Measurements from ENCODE around the gene SLC39A13.

Gene SLC39A13

GRCh38 chr11:47372422-47372821 lies 36.0 kb upstream of the SLC39A13 start:
- Histone ChIP-seq H2BK120ac (ENCODE audit: insufficient read depth, low read length, poor library complexity) (no peak overlapping the region), H3K4me3 (ENCODE audit: low read depth, low read length) (no peak overlapping the region), H2AK5ac (ENCODE audit: low read length) (no peak overlapping the region), H3K9me3 (ENCODE audit: insufficient read depth, low read depth, low read length) (no peaks in the 10 kb centered on the region), H3K79me1 (ENCODE audit: low read length) (no peaks in the 10 kb centered on the region), H3K4ac (ENCODE audit: low read depth, low read length) (no peak overlapping the region), H3K79me2 (ENCODE audit: control insufficient read depth, insufficient read depth, low read length, poor library complexity) (no peaks in the 10 kb centered on the region), H4K12ac (ENCODE audit: low read depth, low read length) (no peak overlapping the region), H3K18ac (ENCODE audit: low read length) (no peak overlapping the region), H3K4me1 (ENCODE audit: control insufficient read depth in 1 of 2, insufficient read depth in 2 of 2, low read length in 2 of 2) (peaks cover 5% of the 10 kb centered on the region in 2 experiments), H2BK5ac (ENCODE audit: low read depth, low read length, poor library complexity) (no peak overlapping the region), H3K27ac (ENCODE audit: low read depth, low read length) (no peak overlapping the region), H3K36me3 (ENCODE audit: control insufficient read depth in 1 of 2, insufficient read depth in 2 of 2, low read length in 2 of 2) (no peaks in the 10 kb centered on the region), H2AFZ (ENCODE audit: insufficient read depth, low read length, poor library complexity) (no peak overlapping the region), H4K8ac (ENCODE audit: low read depth, low read length) (no peak overlapping the region), H2BK12ac (ENCODE audit: low read length) (no peak overlapping the region), H3K14ac (ENCODE audit: low read length) (no peak overlapping the region), H3K9ac (ENCODE audit: low read length) (no peak overlapping the region), H3K23ac (ENCODE audit: low read length) (peak overlapping the region; percentile 70), H4K91ac (ENCODE audit: low read depth, low read length) (no peak overlapping the region), H3K4me2 (ENCODE audit: low read length) (no peak overlapping the region), H3K27me3 (ENCODE audit: insufficient read depth, low read length) (no peaks in the 10 kb centered on the region)
- DNase-seq = peak in 1 of 2 donors; percentile 37
- no CpG with 5 or more reads among the region's 7 CpGs for WGBS (ENCODE audit: extremely low coverage, insufficient coverage, insufficient read length)

GRCh38 chr11:47373876-47374719 lies 34.3 kb upstream of the SLC39A13 start:
- no peak overlapping the region for H3K23ac ChIP-seq (ENCODE audit: low read length)
- DNase-seq = peak; percentile 57 to 85
- H3K9ac ChIP-seq (ENCODE audit: low read length) = no peak overlapping the region
- no peak overlapping the region for H3K27ac ChIP-seq (ENCODE audit: low read depth, low read length)
- H3K79me1 ChIP-seq (ENCODE audit: low read length) = no peaks in the 10 kb centered on the region
- no peaks in the 10 kb centered on the region for H3K27me3 ChIP-seq (ENCODE audit: insufficient read depth, low read length)
- no peak overlapping the region for H2AFZ ChIP-seq (ENCODE audit: insufficient read depth, low read length, poor library complexity)
- H2BK12ac ChIP-seq (ENCODE audit: low read length) = no peak overlapping the region
- no peak overlapping the region for H2BK120ac ChIP-seq (ENCODE audit: insufficient read depth, low read length, poor library complexity)
- H2BK5ac ChIP-seq (ENCODE audit: low read depth, low read length, poor library complexity) = no peak overlapping the region
- no peak overlapping the region for H4K8ac ChIP-seq (ENCODE audit: low read depth, low read length)
- H4K91ac ChIP-seq (ENCODE audit: low read depth, low read length) = no peak overlapping the region
- no peak overlapping the region for H3K18ac ChIP-seq (ENCODE audit: low read length)
- H4K12ac ChIP-seq (ENCODE audit: low read depth, low read length) = no peak overlapping the region
- WGBS (ENCODE audit: extremely low coverage, insufficient coverage, insufficient read length) = no CpG with 5 or more reads among the region's 19 CpGs
- no peak overlapping the region for H3K14ac ChIP-seq (ENCODE audit: low read length)
- no peaks in the 10 kb centered on the region for H3K36me3 ChIP-seq (ENCODE audit: control insufficient read depth in 1 of 2, insufficient read depth in 2 of 2, low read length in 2 of 2)
- H3K4me2 ChIP-seq (ENCODE audit: low read length) = no peak overlapping the region
- peaks cover 5% of the 10 kb centered on the region in 2 experiments for H3K4me1 ChIP-seq (ENCODE audit: control insufficient read depth in 1 of 2, insufficient read depth in 2 of 2, low read length in 2 of 2)
- H3K79me2 ChIP-seq (ENCODE audit: control insufficient read depth, insufficient read depth, low read length, poor library complexity) = no peaks in the 10 kb centered on the region
- no peak overlapping the region for H2AK5ac ChIP-seq (ENCODE audit: low read length)
- H3K4me3 ChIP-seq (ENCODE audit: low read depth, low read length) = no peak overlapping the region
- no peaks in the 10 kb centered on the region for H3K9me3 ChIP-seq (ENCODE audit: insufficient read depth, low read depth, low read length)
- H3K4ac ChIP-seq (ENCODE audit: low read depth, low read length) = no peak overlapping the region

GRCh38 chr11:47374720-47375019 lies 33.7 kb upstream of the SLC39A13 start:
- H2BK5ac ChIP-seq (ENCODE audit: low read depth, low read length, poor library complexity) = no peak overlapping the region
- no peak overlapping the region for H2BK12ac ChIP-seq (ENCODE audit: low read length)
- H3K4ac ChIP-seq (ENCODE audit: low read depth, low read length) = no peak overlapping the region
- H3K4me2 ChIP-seq (ENCODE audit: low read length) = no peak overlapping the region
- peaks cover 5% of the 10 kb centered on the region in 2 experiments for H3K4me1 ChIP-seq (ENCODE audit: control insufficient read depth in 1 of 2, insufficient read depth in 2 of 2, low read length in 2 of 2)
- H3K4me3 ChIP-seq (ENCODE audit: low read depth, low read length) = no peak overlapping the region
- H3K18ac ChIP-seq (ENCODE audit: low read length) = no peak overlapping the region
- no peak overlapping the region for H2AK5ac ChIP-seq (ENCODE audit: low read length)
- H4K8ac ChIP-seq (ENCODE audit: low read depth, low read length) = no peak overlapping the region
- H3K79me2 ChIP-seq (ENCODE audit: control insufficient read depth, insufficient read depth, low read length, poor library complexity) = no peaks in the 10 kb centered on the region
- H3K9me3 ChIP-seq (ENCODE audit: insufficient read depth, low read depth, low read length) = no peaks in the 10 kb centered on the region
- H3K79me1 ChIP-seq (ENCODE audit: low read length) = no peaks in the 10 kb centered on the region
- H4K91ac ChIP-seq (ENCODE audit: low read depth, low read length) = no peak overlapping the region
- H3K27ac ChIP-seq (ENCODE audit: low read depth, low read length) = no peak overlapping the region
- DNase-seq = no peak
- H3K9ac ChIP-seq (ENCODE audit: low read length) = peak overlapping the region; percentile 12
- H3K23ac ChIP-seq (ENCODE audit: low read length) = no peak overlapping the region
- H3K14ac ChIP-seq (ENCODE audit: low read length) = no peak overlapping the region
- no peaks in the 10 kb centered on the region for H3K27me3 ChIP-seq (ENCODE audit: insufficient read depth, low read length)
- H2BK120ac ChIP-seq (ENCODE audit: insufficient read depth, low read length, poor library complexity) = no peak overlapping the region
- H2AFZ ChIP-seq (ENCODE audit: insufficient read depth, low read length, poor library complexity) = no peak overlapping the region
- no CpG with 5 or more reads among the region's 5 CpGs for WGBS (ENCODE audit: extremely low coverage, insufficient coverage, insufficient read length)
- no peak overlapping the region for H4K12ac ChIP-seq (ENCODE audit: low read depth, low read length)
- no peaks in the 10 kb centered on the region for H3K36me3 ChIP-seq (ENCODE audit: control insufficient read depth in 1 of 2, insufficient read depth in 2 of 2, low read length in 2 of 2)

GRCh38 chr11:47375020-47375419 lies 33.4 kb upstream of the SLC39A13 start:
- H2BK12ac ChIP-seq (ENCODE audit: low read length) = no peak overlapping the region
- no peak overlapping the region for H3K9ac ChIP-seq (ENCODE audit: low read length)
- no peak overlapping the region for H2BK5ac ChIP-seq (ENCODE audit: low read depth, low read length, poor library complexity)
- no peak for DNase-seq
- no peak overlapping the region for H3K4ac ChIP-seq (ENCODE audit: low read depth, low read length)
- H3K79me1 ChIP-seq (ENCODE audit: low read length) = no peaks in the 10 kb centered on the region
- no peak overlapping the region for H3K18ac ChIP-seq (ENCODE audit: low read length)
- H3K14ac ChIP-seq (ENCODE audit: low read length) = no peak overlapping the region
- H4K12ac ChIP-seq (ENCODE audit: low read depth, low read length) = no peak overlapping the region
- H3K9me3 ChIP-seq (ENCODE audit: insufficient read depth, low read depth, low read length) = no peaks in the 10 kb centered on the region
- H2AFZ ChIP-seq (ENCODE audit: insufficient read depth, low read length, poor library complexity) = no peak overlapping the region
- H3K27me3 ChIP-seq (ENCODE audit: insufficient read depth, low read length) = no peaks in the 10 kb centered on the region
- H4K91ac ChIP-seq (ENCODE audit: low read depth, low read length) = no peak overlapping the region
- no peak overlapping the region for H2BK120ac ChIP-seq (ENCODE audit: insufficient read depth, low read length, poor library complexity)
- no CpG with 5 or more reads among the region's 8 CpGs for WGBS (ENCODE audit: extremely low coverage, insufficient coverage, insufficient read length)
- H3K36me3 ChIP-seq (ENCODE audit: control insufficient read depth in 1 of 2, insufficient read depth in 2 of 2, low read length in 2 of 2) = no peaks in the 10 kb centered on the region
- H3K23ac ChIP-seq (ENCODE audit: low read length) = no peak overlapping the region
- H3K4me1 ChIP-seq (ENCODE audit: control insufficient read depth in 1 of 2, insufficient read depth in 2 of 2, low read length in 2 of 2) = peaks cover 5% of the 10 kb centered on the region in 2 experiments
- H3K27ac ChIP-seq (ENCODE audit: low read depth, low read length) = no peak overlapping the region
- H3K79me2 ChIP-seq (ENCODE audit: control insufficient read depth, insufficient read depth, low read length, poor library complexity) = no peaks in the 10 kb centered on the region
- no peak overlapping the region for H3K4me2 ChIP-seq (ENCODE audit: low read length)
- H2AK5ac ChIP-seq (ENCODE audit: low read length) = no peak overlapping the region
- H3K4me3 ChIP-seq (ENCODE audit: low read depth, low read length) = no peak overlapping the region
- no peak overlapping the region for H4K8ac ChIP-seq (ENCODE audit: low read depth, low read length)

Measured in trophoblast cell (in vitro differentiated cells and primary cell).